Upper lobe of right lung (tissue), 1 donor: ENCODE measurements around the gene SDK2. TPM values are rescaled to one million over a fixed set of nuclear protein-coding genes. Genes with fewer than 3 reads are reported as not detected.

ENCODE experiments used
- ATAC-seq: fragments of 200-7000 bp; cut with Tn5 transposase; one replicate; pipeline ENCODE4 v1.9.1; 2020; ENCODE audit warnings: mild to moderate bottlenecking, moderate library complexity
- DNase-seq: peaks from one replicate; pipeline ENCODE4 v3.0.0-alpha.2; 2020
- H3K27ac ChIP-seq: fragments of 200-600 bp; one replicate; pipeline ENCODE4 v1.8.0; 2022
- H3K27me3 ChIP-seq: fragments of 200-600 bp; one replicate; pipeline ENCODE4 v1.8.0; 2022; ENCODE audit warnings: mild to moderate bottlenecking
- H3K36me3 ChIP-seq: fragments of 200-600 bp; one replicate; pipeline ENCODE4 v1.8.0; 2022
- H3K4me1 ChIP-seq: fragments of 200-600 bp; one replicate; pipeline ENCODE4 v1.8.0; 2022
- H3K4me3 ChIP-seq: fragments of 200-600 bp; one replicate; pipeline ENCODE4 v1.8.0; 2022; ENCODE audit warnings: mild to moderate bottlenecking
- H3K9me3 ChIP-seq: fragments of 200-600 bp; one replicate; pipeline ENCODE4 v1.8.0; 2022
- CTCF ChIP-seq: fragments of 200-600 bp; IDR thresholded peaks from one replicate; pipeline ENCODE4 v1.8.0; 2022; ENCODE audit warnings: antibody characterized with exemption
- intact Hi-C: fragments of 100-400 bp; cut with DNase I; formaldehyde crosslinking; loops from one replicate; pipeline ENCODE4 v1.11.0; 2022
- total RNA-seq: library from RNA; stranded (reverse); fragmentation: NEBNext Ultra II Directional; extraction: Animal tissue kit (Norgen Biotek cat#: 25700); gene quantifications from one replicate; pipeline ENCODE4 v1.2.1, GENCODE V29; 2021
- donor health status: DM: no; HTN: yes; CAD: no; lungs with severe emphysema.

SDK2 gene
- total RNA-seq, 1 donor from 2014 or later = 2.3 TPM

DNA sequence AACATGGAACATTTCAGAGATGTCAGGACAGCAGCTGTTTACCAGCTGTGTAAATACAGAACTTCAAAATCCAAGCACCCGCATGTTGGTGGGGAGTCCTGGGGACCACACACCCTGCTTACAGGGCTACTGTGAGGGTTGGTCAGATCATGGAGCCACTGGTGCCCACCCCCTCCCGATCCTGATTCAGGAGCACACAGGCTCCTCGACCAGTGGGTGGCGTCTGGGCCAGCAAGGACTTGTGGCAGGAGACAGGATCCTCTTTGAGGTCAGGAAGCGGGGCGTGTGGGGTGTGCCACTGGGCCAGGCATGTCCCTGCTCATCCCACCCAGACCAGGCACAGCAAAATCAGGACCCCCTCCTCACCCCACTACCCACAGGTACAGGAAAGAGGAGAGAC is 83.6 kb downstream of the SDK2 start:
- no peak for TF ChIP-seq CTCF
- H3K9me3 ChIP-seq = no peaks in the 10 kb centered on the region
- no peaks in the 10 kb centered on the region for H3K27me3 ChIP-seq
- intact Hi-C loops = no loop called here
- peak; percentile 25 for ATAC-seq
- H3K4me3 ChIP-seq = no peak overlapping the region
- no peaks in the 10 kb centered on the region for H3K4me1 ChIP-seq
- no peak for DNase-seq
- no peaks in the 10 kb centered on the region for H3K36me3 ChIP-seq
- no peak overlapping the region for H3K27ac ChIP-seq

- H3K9me3 ChIP-seq = no peaks in the 10 kb centered on the region
- H3K36me3 ChIP-seq = no peaks in the 10 kb centered on the region
- no peaks in the 10 kb centered on the region for H3K27me3 ChIP-seq
- no peak overlapping the region for H3K27ac ChIP-seq
- intact Hi-C loops = no loop called here
- no peak overlapping the region for H3K4me3 ChIP-seq
- no peak for TF ChIP-seq CTCF
- no peak for ATAC-seq
- no peak for DNase-seq
- no peaks in the 10 kb centered on the region for H3K4me1 ChIP-seq
These were observed 84.7 kb downstream of the SDK2 start for GRCh38 chr17:73559532-73559931.

DNA sequence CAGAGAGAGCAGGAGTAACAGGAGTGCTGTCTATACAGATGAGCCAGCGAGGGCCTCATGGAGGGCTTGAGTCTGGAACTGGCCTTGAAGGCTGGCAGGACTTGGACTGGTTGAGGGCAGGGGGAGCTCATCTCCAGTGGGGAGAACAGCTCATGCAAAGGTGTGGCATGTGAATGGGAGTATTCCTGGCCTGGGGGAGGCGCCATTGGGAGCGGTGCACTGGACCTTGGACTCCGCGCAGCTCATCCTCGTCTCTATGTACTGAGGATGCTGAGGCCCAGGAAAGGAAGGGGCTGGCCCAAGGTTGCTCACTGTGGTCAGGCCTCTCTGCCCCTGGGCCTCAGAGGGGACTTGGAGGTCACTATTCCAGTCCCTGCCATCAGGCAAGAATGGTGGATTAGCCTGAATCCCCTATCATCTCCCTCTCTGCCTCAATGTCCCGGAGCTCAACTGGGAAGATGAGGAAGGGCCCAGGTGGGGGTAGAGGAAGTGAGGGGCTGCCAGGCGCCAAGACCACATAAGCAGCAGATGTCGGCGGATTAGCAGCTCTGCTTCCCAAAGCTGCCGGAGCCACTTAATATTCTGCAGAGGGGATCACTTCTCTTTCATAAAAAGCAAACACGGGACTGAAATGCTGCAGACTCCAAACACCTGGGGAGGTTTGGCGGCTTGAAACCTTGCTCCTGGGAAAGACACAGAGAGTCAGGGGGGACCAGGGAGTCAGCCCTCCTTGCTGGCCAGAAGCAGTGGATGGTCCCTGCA is 88.9 kb downstream of the SDK2 start:
- DNase-seq (no peak), ATAC-seq (no peak)
- H3K27me3 ChIP-seq = no peaks in the 10 kb centered on the region
- no peak overlapping the region for H3K4me3 ChIP-seq
- no peak overlapping the region for H3K27ac ChIP-seq
- H3K4me1 ChIP-seq = no peaks in the 10 kb centered on the region
- TF ChIP-seq CTCF = no peak
- intact Hi-C loops = no loop called here
- H3K9me3 ChIP-seq = no peaks in the 10 kb centered on the region
- H3K36me3 ChIP-seq = no peaks in the 10 kb centered on the region

DNA sequence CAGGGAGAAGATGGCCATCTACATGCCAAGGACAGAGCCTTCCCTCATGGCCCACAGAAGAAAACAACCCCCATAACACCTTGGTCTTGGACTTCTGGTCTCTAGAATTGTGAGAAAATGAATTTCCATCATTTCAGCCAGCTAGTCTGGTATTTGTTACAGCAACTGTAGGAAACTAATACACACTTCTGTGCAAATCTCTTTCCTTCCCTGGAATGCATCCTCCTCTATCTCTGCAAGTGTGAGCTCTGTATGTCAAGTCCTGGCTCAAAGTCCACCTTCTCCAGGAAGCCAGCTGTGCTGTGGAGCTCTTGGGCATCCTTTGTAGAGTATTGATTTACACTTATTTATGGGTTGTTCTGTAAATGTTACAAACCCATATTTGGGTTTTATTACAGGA is 89.7 kb downstream of the SDK2 start:
- Histone ChIP-seq H3K27me3 (no peaks in the 10 kb centered on the region), H3K27ac (no peak overlapping the region), H3K4me3 (no peak overlapping the region), H3K36me3 (no peaks in the 10 kb centered on the region), H3K4me1 (no peaks in the 10 kb centered on the region), H3K9me3 (no peaks in the 10 kb centered on the region)
- intact Hi-C loops = no loop called here
- no peak for DNase-seq
- no peak for TF ChIP-seq CTCF
- no peak for ATAC-seq

- H3K4me1 ChIP-seq = no peaks in the 10 kb centered on the region
- no peak overlapping the region for H3K4me3 ChIP-seq
- H3K27ac ChIP-seq = no peak overlapping the region
- DNase-seq (no peak), ATAC-seq (no peak)
- intact Hi-C loops = no loop called here
- no peaks in the 10 kb centered on the region for H3K36me3 ChIP-seq
- no peak for TF ChIP-seq CTCF
- H3K9me3 ChIP-seq = no peaks in the 10 kb centered on the region
- peaks cover 9% of the 10 kb centered on the region for H3K27me3 ChIP-seq
These were observed 90.9 kb downstream of the SDK2 start for GRCh38 chr17:73553311-73553710.
